GM12878 (cell line): ENCODE measurements around the gene CUEDC1. TPM values are rescaled to one million over a fixed set of nuclear protein-coding genes. Genes with fewer than 3 reads are reported as not detected.

Experiments
- ATAC-seq: fragments of 200-7000 bp; cut with Tn5 transposase; 3 replicates; pipeline ENCODE4 v1.9.1; 2020; ENCODE audit warnings: mild to moderate bottlenecking, moderate library complexity
- BruUV-seq: library from RNA; stranded (reverse); fragments of 400-500 nt; replicated peaks from 2 replicates; lab custom pipeline; 2021; lab: Mats Ljungman, UMichigan
- CTCF ChIA-PET: fragments of 300-600 bp; sonication (Branson Sonifier 250); formaldehyde crosslinking; extraction: SDS; loops from one replicate; lab custom pipeline; 2021; ENCODE audit warnings: inconsistent platforms; lab: Yijun Ruan, JAX
- POLR2A ChIA-PET: fragments of 350-600 bp; formaldehyde crosslinking; extraction: SDS; loops from one replicate; lab custom pipeline; 2021; ENCODE audit warnings: inconsistent platforms; lab: Charles Lee
- RAD21 ChIA-PET: fragments of 300-600 bp; sonication (Branson Sonifier 250); formaldehyde crosslinking; loops from one replicate; lab custom pipeline; 2023; ENCODE audit warnings: antibody characterized with exemption; ENCODE audit not compliant: unreplicated experiment; lab: Charles Lee
- SMC1A ChIA-PET: fragments of 300-600 bp; sonication (Branson Sonifier 250); formaldehyde crosslinking; loops from one replicate; lab custom pipeline; 2023; ENCODE audit not compliant: unreplicated experiment, uncharacterized antibody; lab: Charles Lee
- DNase-seq: peaks from one replicate; pipeline ENCODE4 v3.0.0-alpha.2; 2011; ENCODE audit warnings: low read depth, low spot score
- FAIRE-seq: peaks from 3 replicates; lab custom pipeline; 2011; peaks lifted over from hg19 to GRCh38; lab: Jason Lieb, UNC
- H2AFZ ChIP-seq: 2 replicates; pipeline ENCODE4 v1.6.0; 2011; ENCODE audit warnings: low read depth, low read length, control low read depth; ENCODE audit not compliant: control insufficient read depth
- H3K27ac ChIP-seq: 2 replicates; pipeline ENCODE4 v1.5.1; 2011; ENCODE audit warnings: control low read depth; ENCODE audit not compliant: control insufficient read depth, insufficient read depth
- H3K27me3 ChIP-seq, 2 experiments: replicated peaks in 1 of 2; 2 replicates each; pipeline versions ENCODE4 v1.6.0 to v1.6.1; 2011; ENCODE audit warnings: low read length in 1 of 2; ENCODE audit not compliant: control insufficient read depth in 2 of 2, insufficient read depth in 2 of 2
- H3K36me3 ChIP-seq, 2 experiments: 2 replicates each; pipeline ENCODE4 v1.5.1; 2011; ENCODE audit warnings: low read length in 1 of 2; ENCODE audit not compliant: control insufficient read depth in 2 of 2, insufficient read depth in 2 of 2
- H3K4me1 ChIP-seq: 2 replicates; pipeline ENCODE4 v1.6.1; 2011; ENCODE audit warnings: mild to moderate bottlenecking, low read length, moderate library complexity, mixed read lengths; ENCODE audit not compliant: control insufficient read depth, insufficient read depth
- H3K4me2 ChIP-seq: 2 replicates; pipeline ENCODE4 v1.6.0; 2011; ENCODE audit warnings: control low read depth; ENCODE audit not compliant: control insufficient read depth, insufficient read depth
- H3K4me3 ChIP-seq: fragments of 200-600 bp; sonication (generic); 2 replicates; pipeline ENCODE4 v1.5.1; 2016
- H3K79me2 ChIP-seq: 2 replicates; pipeline ENCODE4 v1.6.0; 2011; ENCODE audit warnings: low read length; ENCODE audit not compliant: control insufficient read depth, insufficient read depth
- H3K9ac ChIP-seq: 2 replicates; pipeline ENCODE4 v1.8.0; 2011; ENCODE audit warnings: low read length, control low read depth, mixed read lengths; ENCODE audit not compliant: control insufficient read depth, insufficient read depth
- H3K9me3 ChIP-seq: replicated peaks from 3 replicates; pipeline ENCODE4 v1.5.1; 2011; ENCODE audit warnings: mild to moderate bottlenecking, low read length; ENCODE audit not compliant: control insufficient read depth, insufficient read depth
- H4K20me1 ChIP-seq: 2 replicates; pipeline ENCODE4 v1.6.0; 2011; ENCODE audit not compliant: control insufficient read depth, insufficient read depth
- CBX3 ChIP-seq: fragments of 200-600 bp; sonication (generic); IDR thresholded peaks from 2 replicates; pipeline ENCODE4 v1.6.1; 2016; ENCODE audit warnings: low read depth, borderline replicate concordance
- ETV6 ChIP-seq, 2 experiments: fragments of 450-650 bp in 1 of 2; IDR thresholded peaks in 1 of 2; conservative IDR thresholded peaks in 1 of 2; 2 replicates each; pipeline ENCODE4 v1.6.1; 2014; ENCODE audit warnings: antibody characterized with exemption in 1 of 2, borderline replicate concordance in 1 of 2, low read depth in 1 of 2, mild to moderate bottlenecking in 1 of 2, moderate library complexity in 1 of 2
- MTA2 ChIP-seq: fragments of 450-650 bp; IDR thresholded peaks from 2 replicates; pipeline ENCODE4 v1.6.1; 2016; ENCODE audit warnings: low read depth, mild to moderate bottlenecking, moderate library complexity
- SUZ12 ChIP-seq: fragments of 200-600 bp; sonication (generic); IDR thresholded peaks from one replicate; pipeline ENCODE4 v1.6.1; 2018; ENCODE audit warnings: antibody characterized with exemption, mild to moderate bottlenecking; ENCODE audit not compliant: unreplicated experiment
- WGBS: methylation state at CpG from one replicate; pipeline ENCODE4 v1.1.6; 2016; ENCODE audit warnings: low lambda C conversion rate; ENCODE audit not compliant: insufficient replicate concordance, insufficient coverage; ENCODE audit errors: missing lambda C conversion rate; 5-methylcytosine and 5-hydroxymethylcytosine counted together
- in situ Hi-C: fragments of 300-500 bp; cut with MboI; formaldehyde crosslinking; loops from 9 replicates; pipeline ENCODE4 v1.14.3; 2018; ENCODE audit warnings: mixed read lengths
- intact Hi-C: fragments of 100-400 bp; cut with micrococcal nuclease; formaldehyde crosslinking; loops from one replicate; pipeline ENCODE4 v1.14.2; 2022; ENCODE audit not compliant: unreplicated experiment
- polyA plus RNA-seq, 11 experiments: library from polyadenylated mRNA; depleted of rRNA in 4 of 11; unstranded in 6 of 11; stranded (reverse) in 5 of 11; fragments of >200 nt; fragmentation: Nextera tagmentation in 4 of 11; fragmentation: Illumina TruSeq in 1 of 11; extraction: Ambion mirVana in 4 of 11; extraction: Trizol in 1 of 11; gene quantifications; 1 replicate in 1 of 11; 2 replicates in 10 of 11; pipeline versions ENCODE4 v1.2.1 to v1.2.3, GENCODE V29; 2011 to 2016; ENCODE audit warnings: inconsistent platforms in 2 of 11, missing spikeins in 2 of 11, low read depth in 1 of 11
- total RNA-seq, 4 experiments: library from RNA; depleted of rRNA in 3 of 4; stranded (reverse); fragments of >200 nt in 3 of 4; fragmentation: Illumina TruSeq in 1 of 4; extraction: Trizol in 1 of 4; gene quantifications; 2 replicates each; pipeline versions ENCODE4 v1.2.1 to v1.2.3, GENCODE V29; 2013 to 2021
- TF ChIP-seq, protein P1 (sequence below): IDR thresholded peaks from 2 replicates; pipeline ENCODE4 v1.6.1; 2011; ENCODE audit warnings: mild to moderate bottlenecking, low read depth, low read length, moderate library complexity; ENCODE audit not compliant: insufficient replicate concordance
- TF ChIP-seq, protein P2 (sequence below): IDR thresholded peaks from 2 replicates; pipeline ENCODE4 v1.6.1; 2012; ENCODE audit warnings: low read depth, low read length, improper control_type of control experiment

CUEDC1 gene
- total and polyA plus RNA-seq, 10 of the 15 experiments (the other 5 are each of a cell fraction or from before 2014, with no cell fraction given) = 0.24 to 7.4 (median 1.8) TPM

DNA sequence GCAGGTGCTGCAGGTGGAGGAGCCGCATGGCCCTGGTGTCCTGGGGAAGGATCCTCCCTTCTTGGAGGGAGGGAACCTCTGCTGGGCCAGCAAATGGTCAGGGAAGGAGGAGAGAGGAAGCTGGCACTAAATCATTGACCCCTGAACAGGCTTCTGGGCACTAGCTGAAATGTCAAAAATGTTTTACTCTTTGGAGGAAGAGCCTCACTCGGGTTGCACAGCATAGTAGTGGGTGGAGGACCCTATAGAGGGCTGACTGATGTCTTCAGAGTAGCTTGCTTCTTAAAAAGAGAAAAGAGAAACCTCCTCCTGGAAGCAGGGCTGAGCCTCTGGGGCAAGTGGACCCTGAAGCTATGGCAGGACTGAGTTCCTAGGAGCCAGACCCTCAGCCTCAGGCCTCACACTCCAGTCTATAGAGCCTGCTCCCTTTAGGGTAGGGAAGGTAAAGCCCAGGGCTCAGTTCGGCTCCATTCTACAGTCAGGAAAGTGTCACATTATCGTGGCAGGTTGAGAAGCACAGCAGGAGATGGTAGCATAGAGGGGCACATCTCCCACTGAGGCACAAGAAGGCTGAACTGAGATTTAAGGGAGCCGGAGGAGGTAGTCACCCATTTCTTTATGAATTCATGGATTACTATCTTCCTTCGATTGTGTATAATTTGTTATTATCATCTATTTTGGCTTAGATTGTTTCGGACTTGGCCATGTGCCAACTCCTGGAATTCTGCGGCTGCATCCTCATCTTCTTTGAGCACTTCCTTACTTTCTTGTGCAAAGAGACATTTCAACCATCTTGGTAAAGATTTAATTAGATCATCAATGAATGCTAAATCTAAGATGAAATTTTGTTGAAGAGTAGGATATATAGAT, 7.3 kb upstream of the CUEDC1 start:
- no TSS peak for BruUV-seq

More for the DNA sequence above, 7.3 kb upstream of the CUEDC1 start:
- Histone ChIP-seq H3K9ac (no peak overlapping the region), H4K20me1 (0 out of 2 replicates have a peak, but pooled peaks cover 2% of the 10 kb centered on the region), H3K9me3 (no peaks in the 10 kb centered on the region), H3K4me3 (no peak overlapping the region), H3K79me2 (no peaks in the 10 kb centered on the region), H3K36me3 (no peaks in the 10 kb centered on the region), H3K4me2 (no peak overlapping the region), H3K27ac (no peak overlapping the region), H3K27me3 (no peaks in the 10 kb centered on the region; a peak in 2 of 4 replicates), H2AFZ (no peak overlapping the region), H3K4me1 (no peaks in the 10 kb centered on the region)
- DNase-seq (no peak), ATAC-seq (no peak), FAIRE-seq (no peak)
- SMC1A ChIA-PET = interaction anchor here (1.0 to 1.3 kb wide), 2 partner anchors 16 to 24 kb away, joined by 3 read pairs; no protein-coding TSS in a partner anchor
- RAD21 ChIA-PET = interaction anchor here (1.0 kb wide), 1 partner anchor 10 kb away, joined by 3 read pairs; no protein-coding TSS in a partner anchor
- WGBS = 47% methylated on average over 8 of the region's 8 CpGs
- in situ Hi-C loops = no loop called here
- intact Hi-C loops = no loop called here
- TF ChIP-seq ETV6 (conservative IDR thresholded peaks at IDR 0.05 in 1 of 2, IDR thresholded peaks at IDR 0.05 in 1 of 2; ENCODE audit: borderline replicate concordance in 1 of 2, low read depth in 1 of 2) (no peak), SUZ12 (no peak), MTA2 (no peak), CBX3 (no peak)
- TF ChIP-seq, protein P1, sequence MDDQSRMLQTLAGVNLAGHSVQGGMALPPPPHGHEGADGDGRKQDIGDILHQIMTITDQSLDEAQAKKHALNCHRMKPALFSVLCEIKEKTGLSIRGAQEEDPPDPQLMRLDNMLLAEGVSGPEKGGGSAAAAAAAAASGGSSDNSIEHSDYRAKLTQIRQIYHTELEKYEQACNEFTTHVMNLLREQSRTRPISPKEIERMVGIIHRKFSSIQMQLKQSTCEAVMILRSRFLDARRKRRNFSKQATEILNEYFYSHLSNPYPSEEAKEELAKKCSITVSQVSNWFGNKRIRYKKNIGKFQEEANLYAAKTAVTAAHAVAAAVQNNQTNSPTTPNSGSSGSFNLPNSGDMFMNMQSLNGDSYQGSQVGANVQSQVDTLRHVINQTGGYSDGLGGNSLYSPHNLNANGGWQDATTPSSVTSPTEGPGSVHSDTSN = no peak
- TF ChIP-seq, protein P2, sequence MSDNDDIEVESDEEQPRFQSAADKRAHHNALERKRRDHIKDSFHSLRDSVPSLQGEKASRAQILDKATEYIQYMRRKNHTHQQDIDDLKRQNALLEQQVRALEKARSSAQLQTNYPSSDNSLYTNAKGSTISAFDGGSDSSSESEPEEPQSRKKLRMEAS = no peak
- POLR2A ChIA-PET = interaction anchor here (0.9 kb wide), 1 partner anchor 10 kb away, joined by 3 read pairs; no protein-coding TSS in a partner anchor
- CTCF ChIA-PET = interaction anchor here (0.6 to 1.4 kb wide), 3 partner anchors 24 to 850 kb away, joined by 3 read pairs; no protein-coding TSS in a partner anchor
